ENCODE measurements around the gene SPAG17. TPM values are rescaled to one million over a fixed set of nuclear protein-coding genes. Genes with fewer than 3 reads are reported as not detected.

The SPAG17 gene
- total and polyA plus RNA-seq, 2 donors from 2014 or later: 8.7 to 10.4 TPM

DNA sequence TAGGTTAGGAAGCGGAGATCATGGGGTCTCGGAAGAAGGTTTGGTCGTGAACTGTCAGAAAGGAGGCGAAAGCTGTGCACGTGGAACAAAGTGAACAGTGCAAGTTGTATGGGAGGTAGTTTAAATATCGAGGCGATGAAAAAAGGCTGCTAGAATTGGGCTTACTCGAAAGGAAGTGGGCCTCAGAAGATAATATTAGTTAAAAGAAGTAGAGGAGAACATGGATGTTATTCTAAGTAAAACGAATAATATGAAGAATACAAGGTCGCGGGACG is 254.9 kb downstream of the SPAG17 start:
- Histone ChIP-seq H3K9me3 (ENCODE audit: control insufficient read depth in 2 of 3, insufficient read depth in 1 of 3, low read length in 3 of 3) (no peaks in the 10 kb centered on the region), H3K36me3 (ENCODE audit: control insufficient read depth in 2 of 3, insufficient read depth in 3 of 3, low read length in 3 of 3) (no peaks in the 10 kb centered on the region), H3K4me1 (ENCODE audit: control insufficient read depth in 2 of 3, insufficient read depth in 2 of 3, low read depth in 1 of 3, low read length in 3 of 3) (peaks cover 0 to 10% (median 8%) of the 10 kb centered on the region in 3 donors), H3K9ac (ENCODE audit: low read length in 3 of 3) (peak overlapping the region; percentile 81 to 98 (median 84)), H3K4me3 (ENCODE audit: low read length in 3 of 3) (peak overlapping the region; percentile 88 to 99 (median 97)), H3K27ac (ENCODE audit: low read depth in 2 of 2, low read length in 2 of 2) (peak overlapping the region in 1 of 2 donors; percentile 1), H3K27me3 (ENCODE audit: control insufficient read depth, insufficient read depth, low read length) (no peaks in the 10 kb centered on the region)
- intact Hi-C loops (cut with DNase I): no loop called here
- DNase-seq (no peak), FAIRE-seq (no peak)
- TF ChIP-seq, protein P1, sequence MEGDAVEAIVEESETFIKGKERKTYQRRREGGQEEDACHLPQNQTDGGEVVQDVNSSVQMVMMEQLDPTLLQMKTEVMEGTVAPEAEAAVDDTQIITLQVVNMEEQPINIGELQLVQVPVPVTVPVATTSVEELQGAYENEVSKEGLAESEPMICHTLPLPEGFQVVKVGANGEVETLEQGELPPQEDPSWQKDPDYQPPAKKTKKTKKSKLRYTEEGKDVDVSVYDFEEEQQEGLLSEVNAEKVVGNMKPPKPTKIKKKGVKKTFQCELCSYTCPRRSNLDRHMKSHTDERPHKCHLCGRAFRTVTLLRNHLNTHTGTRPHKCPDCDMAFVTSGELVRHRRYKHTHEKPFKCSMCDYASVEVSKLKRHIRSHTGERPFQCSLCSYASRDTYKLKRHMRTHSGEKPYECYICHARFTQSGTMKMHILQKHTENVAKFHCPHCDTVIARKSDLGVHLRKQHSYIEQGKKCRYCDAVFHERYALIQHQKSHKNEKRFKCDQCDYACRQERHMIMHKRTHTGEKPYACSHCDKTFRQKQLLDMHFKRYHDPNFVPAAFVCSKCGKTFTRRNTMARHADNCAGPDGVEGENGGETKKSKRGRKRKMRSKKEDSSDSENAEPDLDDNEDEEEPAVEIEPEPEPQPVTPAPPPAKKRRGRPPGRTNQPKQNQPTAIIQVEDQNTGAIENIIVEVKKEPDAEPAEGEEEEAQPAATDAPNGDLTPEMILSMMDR (IDR thresholded peaks at IDR 0.05; ENCODE audit: borderline replicate concordance, extremely low read depth, insufficient read depth): no peak

DNA sequence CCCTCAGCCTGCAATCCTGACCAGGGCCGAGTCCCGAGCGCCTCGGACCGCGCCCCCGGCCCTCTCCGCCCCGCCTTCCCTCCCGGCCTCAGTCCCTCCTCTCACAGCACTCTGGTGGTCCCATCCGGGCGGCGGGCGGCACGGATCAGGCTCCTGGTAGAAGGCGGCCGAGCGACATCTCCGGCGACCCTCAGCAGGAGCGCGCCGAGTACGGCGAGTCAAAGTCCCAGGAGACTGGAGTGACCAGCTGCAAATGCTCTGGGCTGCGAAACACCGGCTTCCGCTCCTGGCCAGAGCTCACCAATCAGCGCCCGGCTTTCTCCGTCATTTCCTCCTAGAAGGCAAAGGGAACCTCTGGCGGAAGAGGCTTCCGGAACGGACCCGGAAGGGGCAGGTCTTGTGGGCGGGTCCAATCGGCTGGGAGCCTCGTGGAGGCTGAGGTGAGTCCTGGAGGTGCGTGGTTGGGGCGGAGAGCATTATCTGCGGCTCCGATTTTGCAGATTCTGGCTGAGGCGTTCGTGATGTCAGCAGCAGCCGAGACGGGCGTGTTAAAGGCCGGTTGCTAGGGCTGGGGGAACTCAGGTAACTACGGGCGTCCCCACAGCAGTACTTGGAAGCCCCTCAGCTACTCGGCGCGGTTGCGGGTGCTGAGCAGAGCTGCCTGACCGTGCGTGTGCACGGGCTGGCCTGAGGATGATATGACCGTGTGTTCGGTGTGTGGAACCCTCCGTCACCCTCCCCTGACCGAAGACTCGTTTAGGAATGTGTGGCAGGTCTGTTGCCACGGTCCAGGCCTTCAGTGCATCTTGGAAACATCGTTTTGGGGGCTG is 255.5 kb downstream of the SPAG17 start, which contains the start of the genes GDAP2 and WDR3:
GDAP2 (minus strand) TSS at position 279 of the 830 bp plus-strand sequence. CDS start 9,264 bp downstream, outside the sequence.
WDR3 (plus strand) TSS at position 397 of the 830 bp plus-strand sequence. CDS start 3,581 bp downstream, outside the sequence.
- Histone ChIP-seq H3K9ac (ENCODE audit: low read length in 3 of 3) (peak within 1 kb of the TSS; percentile 81 to 98 (median 84)), H3K4me3 (ENCODE audit: low read length in 3 of 3) (peak within 1 kb of the TSS; percentile 88 to 99 (median 97)), H3K27ac (ENCODE audit: low read depth in 2 of 2, low read length in 2 of 2) (peak within 1 kb of the TSS; percentile 63 to 85), H3K36me3 (ENCODE audit: control insufficient read depth in 2 of 3, insufficient read depth in 3 of 3, low read length in 3 of 3) (no peaks in the 10 kb centered on the region), H3K4me1 (ENCODE audit: control insufficient read depth in 2 of 3, insufficient read depth in 2 of 3, low read depth in 1 of 3, low read length in 3 of 3) (peaks cover 0 to 10% (median 8%) of the 10 kb centered on the region in 3 donors), H3K27me3 (ENCODE audit: control insufficient read depth, insufficient read depth, low read length) (no peaks in the 10 kb centered on the region), H3K9me3 (ENCODE audit: control insufficient read depth in 2 of 3, insufficient read depth in 1 of 3, low read length in 3 of 3) (no peaks in the 10 kb centered on the region)
- TF ChIP-seq, protein P1 (IDR thresholded peaks at IDR 0.05; ENCODE audit: borderline replicate concordance, extremely low read depth, insufficient read depth): no peak
- intact Hi-C loops (cut with DNase I): no loop called here
- FAIRE-seq (peak; percentile 50), DNase-seq (peak; percentile 97 to 99 (median 99))

DNA sequence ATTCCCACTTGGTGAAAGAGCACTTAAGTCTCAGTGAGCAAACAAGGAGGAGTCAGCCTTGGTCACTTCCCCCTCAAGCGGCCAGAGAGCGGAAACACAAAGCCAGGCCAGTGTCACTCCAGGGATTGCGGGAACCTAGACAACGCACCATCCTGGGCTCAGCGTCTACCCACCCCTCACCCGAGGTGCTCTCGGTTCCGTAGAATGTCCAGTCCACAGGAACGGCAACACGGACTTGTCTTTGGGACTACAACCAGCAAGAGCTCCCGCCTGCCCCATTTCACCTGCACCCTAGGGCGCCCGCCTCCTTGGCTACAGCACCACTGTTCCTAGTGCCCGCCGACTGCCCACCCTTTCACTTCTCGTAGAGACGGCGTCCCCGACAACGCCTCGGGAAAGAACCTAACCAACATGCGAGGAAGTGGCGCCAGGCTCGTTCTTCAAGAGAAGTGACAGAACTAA is 256.1 kb downstream of the SPAG17 start:
- TF ChIP-seq, protein P1 (IDR thresholded peaks at IDR 0.05; ENCODE audit: borderline replicate concordance, extremely low read depth, insufficient read depth): no peak
- Histone ChIP-seq H3K27ac (ENCODE audit: low read depth in 2 of 2, low read length in 2 of 2) (peak overlapping the region; percentile 63 to 85), H3K36me3 (ENCODE audit: control insufficient read depth in 2 of 3, insufficient read depth in 3 of 3, low read length in 3 of 3) (no peaks in the 10 kb centered on the region), H3K27me3 (ENCODE audit: control insufficient read depth, insufficient read depth, low read length) (no peaks in the 10 kb centered on the region), H3K4me1 (ENCODE audit: control insufficient read depth in 2 of 3, insufficient read depth in 2 of 3, low read depth in 1 of 3, low read length in 3 of 3) (peaks cover 0 to 10% (median 8%) of the 10 kb centered on the region in 3 donors), H3K9ac (ENCODE audit: low read length in 3 of 3) (peak overlapping the region; percentile 67 to 98 (median 75)), H3K9me3 (ENCODE audit: control insufficient read depth in 2 of 3, insufficient read depth in 1 of 3, low read length in 3 of 3) (no peaks in the 10 kb centered on the region), H3K4me3 (ENCODE audit: low read length in 3 of 3) (peak overlapping the region; percentile 88 to 99 (median 97))
- DNase-seq (peak in 4 of 5 donors; percentile 63 to 85 (median 78)), FAIRE-seq (no peak)
- intact Hi-C loops (cut with DNase I): no loop called here

Measured in kidney (tissue), 14 donors.